Measurements from ENCODE around the gene PDE6C.

DNA sequence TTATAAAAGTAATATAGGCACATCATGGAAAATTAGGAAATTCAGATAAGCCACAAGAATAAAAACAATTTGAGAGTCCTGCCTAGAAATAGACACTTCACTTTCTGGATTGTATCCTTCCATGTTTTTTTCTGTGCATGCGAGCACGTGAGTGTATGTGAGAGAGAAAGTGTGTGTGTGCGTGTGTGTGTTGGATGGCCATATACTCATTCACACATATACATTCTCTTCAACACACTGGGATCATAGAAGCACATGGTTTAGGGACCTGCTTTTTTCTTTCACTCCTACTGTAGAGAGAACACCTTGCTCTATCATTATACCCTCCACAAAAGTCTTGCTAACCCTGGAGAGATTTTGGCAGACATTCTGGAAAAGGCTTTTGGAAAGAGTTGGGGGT lies 38.4 kb upstream of the PDE6C start:
- no peak for TF ChIP-seq POLR2A (IDR thresholded peaks at IDR 0.05)
- TF ChIP-seq, protein P1, sequence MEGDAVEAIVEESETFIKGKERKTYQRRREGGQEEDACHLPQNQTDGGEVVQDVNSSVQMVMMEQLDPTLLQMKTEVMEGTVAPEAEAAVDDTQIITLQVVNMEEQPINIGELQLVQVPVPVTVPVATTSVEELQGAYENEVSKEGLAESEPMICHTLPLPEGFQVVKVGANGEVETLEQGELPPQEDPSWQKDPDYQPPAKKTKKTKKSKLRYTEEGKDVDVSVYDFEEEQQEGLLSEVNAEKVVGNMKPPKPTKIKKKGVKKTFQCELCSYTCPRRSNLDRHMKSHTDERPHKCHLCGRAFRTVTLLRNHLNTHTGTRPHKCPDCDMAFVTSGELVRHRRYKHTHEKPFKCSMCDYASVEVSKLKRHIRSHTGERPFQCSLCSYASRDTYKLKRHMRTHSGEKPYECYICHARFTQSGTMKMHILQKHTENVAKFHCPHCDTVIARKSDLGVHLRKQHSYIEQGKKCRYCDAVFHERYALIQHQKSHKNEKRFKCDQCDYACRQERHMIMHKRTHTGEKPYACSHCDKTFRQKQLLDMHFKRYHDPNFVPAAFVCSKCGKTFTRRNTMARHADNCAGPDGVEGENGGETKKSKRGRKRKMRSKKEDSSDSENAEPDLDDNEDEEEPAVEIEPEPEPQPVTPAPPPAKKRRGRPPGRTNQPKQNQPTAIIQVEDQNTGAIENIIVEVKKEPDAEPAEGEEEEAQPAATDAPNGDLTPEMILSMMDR (IDR thresholded peaks at IDR 0.05) = no peak

Data from esophagus squamous epithelium (tissue), 4 donors.